ENCODE data around the gene MAPRE2.

Gene MAPRE2

DNA sequence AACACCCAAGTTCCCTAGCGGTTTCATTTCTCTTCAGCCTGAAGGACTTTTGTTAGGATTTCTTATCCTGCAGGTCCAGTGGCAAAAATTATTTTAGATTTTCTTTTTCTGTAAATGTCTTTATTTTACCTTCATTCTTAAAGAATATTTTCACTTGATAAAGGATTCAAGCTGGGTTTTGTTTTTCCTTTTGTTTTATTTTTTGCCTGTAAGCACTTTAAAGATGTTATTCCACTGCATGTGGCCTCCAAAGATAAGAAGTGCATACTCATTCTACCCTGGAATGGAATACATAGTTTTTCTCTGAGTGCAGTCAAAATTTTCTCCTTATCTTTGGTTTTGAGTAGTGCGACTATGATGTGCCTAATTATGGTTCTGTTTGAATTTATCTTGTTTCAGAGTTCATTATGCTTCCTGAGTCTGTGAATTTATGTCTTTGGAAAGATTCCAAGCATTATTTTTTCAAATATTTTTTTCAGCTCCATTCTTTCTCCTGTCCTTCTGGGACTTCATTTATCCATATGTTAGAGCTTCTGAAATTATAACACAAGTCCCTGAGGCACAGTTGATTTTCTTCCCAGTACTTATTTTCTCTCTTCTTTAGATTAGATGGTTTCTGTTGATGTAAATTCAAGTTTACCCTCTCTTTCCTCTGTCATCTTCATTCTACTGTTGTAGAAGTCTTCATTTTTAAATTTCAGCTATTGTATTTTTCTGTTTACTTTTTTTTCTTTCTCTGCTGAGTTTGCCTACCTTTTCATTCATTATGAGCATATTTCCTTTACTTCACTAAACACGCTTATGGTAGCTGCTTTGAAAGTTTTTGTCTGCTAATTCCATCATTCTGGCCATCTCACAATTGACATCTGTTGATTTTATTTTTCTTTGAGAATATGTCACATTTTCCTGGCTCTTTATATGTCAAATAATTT, 69.6 kb downstream of the MAPRE2 start:
- Histone ChIP-seq H3K4me3 (no peak overlapping the region), H3K9me3 (ENCODE audit: low read depth, low read length) (no peaks in the 10 kb centered on the region; the same call in 1 of the 2 replicates), H3K9ac (ENCODE audit: insufficient read length) (no peak overlapping the region), H3K36me3 (ENCODE audit: insufficient read depth, low read length) (no peaks in the 10 kb centered on the region), H3K27ac (peak overlapping the region; percentile 64; the same call in 1 of the 2 replicates)
- TF ChIP-seq EZH2 (IDR thresholded peaks at IDR 0.05) (no peak), FOXP2 (optimal IDR thresholded peaks at IDR 0.05; ENCODE audit: control extremely low read depth, extremely low read length, insufficient read depth) (no peak), POLR2AphosphoS5 (IDR thresholded peaks at IDR 0.05; ENCODE audit: borderline replicate concordance, low read depth, low read length) (no peak)
- DNase-seq (ENCODE audit: low read depth, low spot score), result peak; percentile 10

GRCh38 chr18:35112696-35113095, 71.5 kb downstream of the MAPRE2 start:
- no peak for DNase-seq (ENCODE audit: low read depth, low spot score)
- TF ChIP-seq EZH2 (IDR thresholded peaks at IDR 0.05), result no peak
- TF ChIP-seq FOXP2 (optimal IDR thresholded peaks at IDR 0.05; ENCODE audit: control extremely low read depth, extremely low read length, insufficient read depth), result no peak
- TF ChIP-seq POLR2AphosphoS5 (IDR thresholded peaks at IDR 0.05; ENCODE audit: borderline replicate concordance, low read depth, low read length), result no peak
- H3K4me3 ChIP-seq, result no peak overlapping the region
- H3K27ac ChIP-seq, result no peak overlapping the region
- no peaks in the 10 kb centered on the region; the same call in 1 of the 2 replicates for H3K9me3 ChIP-seq (ENCODE audit: low read depth, low read length)
- H3K9ac ChIP-seq (ENCODE audit: insufficient read length), result no peak overlapping the region
- H3K36me3 ChIP-seq (ENCODE audit: insufficient read depth, low read length), result no peaks in the 10 kb centered on the region

GRCh38 chr18:35114305-35114704, 73.1 kb downstream of the MAPRE2 start:
- no peak overlapping the region for H3K4me3 ChIP-seq
- TF ChIP-seq POLR2AphosphoS5 (IDR thresholded peaks at IDR 0.05; ENCODE audit: borderline replicate concordance, low read depth, low read length) (no peak), FOXP2 (optimal IDR thresholded peaks at IDR 0.05; ENCODE audit: control extremely low read depth, extremely low read length, insufficient read depth) (no peak), EZH2 (IDR thresholded peaks at IDR 0.05) (no peak)
- H3K36me3 ChIP-seq (ENCODE audit: insufficient read depth, low read length), result no peaks in the 10 kb centered on the region
- H3K9me3 ChIP-seq (ENCODE audit: low read depth, low read length), result no peaks in the 10 kb centered on the region; the same call in 1 of the 2 replicates
- H3K9ac ChIP-seq (ENCODE audit: insufficient read length), result no peak overlapping the region
- no peak overlapping the region for H3K27ac ChIP-seq
- no peak for DNase-seq (ENCODE audit: low read depth, low spot score)

DNA sequence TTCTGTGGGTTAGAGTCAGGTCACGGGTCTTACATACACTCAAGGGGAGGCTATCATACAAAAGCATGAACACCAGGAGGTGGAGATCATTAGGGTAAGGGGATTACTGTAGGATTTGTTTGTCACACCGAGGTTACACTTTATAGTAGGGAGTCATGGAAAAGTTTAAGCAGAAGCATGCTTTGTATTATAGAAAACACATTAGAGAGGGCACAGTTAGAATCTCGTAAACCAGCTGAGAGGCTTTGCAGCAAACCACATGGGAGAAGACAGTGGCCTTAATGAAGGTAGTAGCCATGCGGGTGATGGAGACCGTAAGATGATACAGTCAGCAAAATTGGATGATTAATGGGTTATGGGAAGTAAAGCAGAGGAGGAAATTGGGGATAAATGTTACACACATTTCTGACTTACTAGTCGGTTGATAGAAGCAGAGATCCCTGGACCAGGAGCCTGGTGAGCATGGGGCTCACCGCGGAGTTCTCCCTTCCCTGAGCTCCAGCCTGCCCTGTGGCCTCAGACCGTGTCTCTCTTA, 75.6 kb downstream of the MAPRE2 start:
- H3K4me3 ChIP-seq, result no peak overlapping the region
- TF ChIP-seq FOXP2 (optimal IDR thresholded peaks at IDR 0.05; ENCODE audit: control extremely low read depth, extremely low read length, insufficient read depth) (no peak), EZH2 (IDR thresholded peaks at IDR 0.05) (no peak), POLR2AphosphoS5 (IDR thresholded peaks at IDR 0.05; ENCODE audit: borderline replicate concordance, low read depth, low read length) (no peak)
- no peak for DNase-seq (ENCODE audit: low read depth, low spot score)

GRCh38 chr18:35117372-35117771, 76.2 kb downstream of the MAPRE2 start:
- DNase-seq (ENCODE audit: low read depth, low spot score), result no peak
- no peak for TF ChIP-seq POLR2AphosphoS5 (IDR thresholded peaks at IDR 0.05; ENCODE audit: borderline replicate concordance, low read depth, low read length)
- no peak for TF ChIP-seq EZH2 (IDR thresholded peaks at IDR 0.05)
- no peak for TF ChIP-seq FOXP2 (optimal IDR thresholded peaks at IDR 0.05; ENCODE audit: control extremely low read depth, extremely low read length, insufficient read depth)
- H3K36me3 ChIP-seq (ENCODE audit: insufficient read depth, low read length), result no peaks in the 10 kb centered on the region
- no peak overlapping the region for H3K27ac ChIP-seq
- H3K9ac ChIP-seq (ENCODE audit: insufficient read length), result no peak overlapping the region
- H3K9me3 ChIP-seq (ENCODE audit: low read depth, low read length), result no peaks in the 10 kb centered on the region
- no peak overlapping the region for H3K4me3 ChIP-seq

More for the DNA sequence above, 75.6 kb downstream of the MAPRE2 start:
- no peak overlapping the region for H3K27ac ChIP-seq
- no peaks in the 10 kb centered on the region; the same call in 1 of the 2 replicates for H3K9me3 ChIP-seq (ENCODE audit: low read depth, low read length)
- H3K36me3 ChIP-seq (ENCODE audit: insufficient read depth, low read length), result no peaks in the 10 kb centered on the region
- H3K9ac ChIP-seq (ENCODE audit: insufficient read length), result no peak overlapping the region

DNA sequence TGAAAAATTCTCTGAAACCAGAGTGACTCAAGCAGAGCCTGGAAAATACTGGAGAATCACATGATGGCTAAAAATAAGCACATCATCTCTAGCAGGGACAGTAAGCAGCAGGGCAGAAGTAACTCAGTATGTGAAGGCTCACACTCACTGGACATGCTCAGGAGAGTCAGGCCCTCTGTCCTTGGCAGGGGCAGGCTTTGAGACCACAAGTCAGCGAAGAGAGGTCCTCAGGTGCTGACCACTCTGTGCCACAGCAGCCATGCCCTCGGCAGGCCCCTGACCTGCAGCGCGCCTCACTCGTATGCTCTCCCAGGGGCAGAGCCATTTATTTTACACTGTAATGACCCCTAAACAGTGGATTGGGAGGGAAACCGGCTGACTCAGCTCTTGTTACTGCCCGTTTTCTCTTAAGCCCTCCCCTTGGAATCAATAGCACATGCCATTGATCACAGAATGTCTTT, 76.8 kb downstream of the MAPRE2 start:
- Histone ChIP-seq H3K9ac (ENCODE audit: insufficient read length) (no peak overlapping the region), H3K9me3 (ENCODE audit: low read depth, low read length) (no peaks in the 10 kb centered on the region), H3K36me3 (ENCODE audit: insufficient read depth, low read length) (no peaks in the 10 kb centered on the region), H3K4me3 (no peak overlapping the region), H3K27ac (no peak overlapping the region)
- no peak for DNase-seq (ENCODE audit: low read depth, low spot score)
- TF ChIP-seq EZH2 (IDR thresholded peaks at IDR 0.05), result no peak
- TF ChIP-seq FOXP2 (optimal IDR thresholded peaks at IDR 0.05; ENCODE audit: control extremely low read depth, extremely low read length, insufficient read depth), result no peak
- TF ChIP-seq POLR2AphosphoS5 (IDR thresholded peaks at IDR 0.05; ENCODE audit: borderline replicate concordance, low read depth, low read length), result no peak

GRCh38 chr18:35118641-35119040, 77.4 kb downstream of the MAPRE2 start:
- H3K9ac ChIP-seq (ENCODE audit: insufficient read length), result no peak overlapping the region

GRCh38 chr18:35121038-35121437, 79.8 kb downstream of the MAPRE2 start:
- TF ChIP-seq EZH2 (IDR thresholded peaks at IDR 0.05) (no peak), POLR2AphosphoS5 (IDR thresholded peaks at IDR 0.05; ENCODE audit: borderline replicate concordance, low read depth, low read length) (no peak), FOXP2 (optimal IDR thresholded peaks at IDR 0.05; ENCODE audit: control extremely low read depth, extremely low read length, insufficient read depth) (no peak)
- no peak overlapping the region for H3K9ac ChIP-seq (ENCODE audit: insufficient read length)
- H3K4me3 ChIP-seq, result no peak overlapping the region
- DNase-seq (ENCODE audit: low read depth, low spot score), result no peak
- H3K36me3 ChIP-seq (ENCODE audit: insufficient read depth, low read length), result no peaks in the 10 kb centered on the region
- no peaks in the 10 kb centered on the region for H3K9me3 ChIP-seq (ENCODE audit: low read depth, low read length)
- no peak overlapping the region for H3K27ac ChIP-seq

More at GRCh38 chr18:35118641-35119040, 77.4 kb downstream of the MAPRE2 start:
- no peak for DNase-seq (ENCODE audit: low read depth, low spot score)
- TF ChIP-seq EZH2 (IDR thresholded peaks at IDR 0.05), result no peak
- TF ChIP-seq POLR2AphosphoS5 (IDR thresholded peaks at IDR 0.05; ENCODE audit: borderline replicate concordance, low read depth, low read length), result no peak
- TF ChIP-seq FOXP2 (optimal IDR thresholded peaks at IDR 0.05; ENCODE audit: control extremely low read depth, extremely low read length, insufficient read depth), result no peak
- H3K4me3 ChIP-seq, result no peak overlapping the region
- H3K9me3 ChIP-seq (ENCODE audit: low read depth, low read length), result no peaks in the 10 kb centered on the region
- H3K36me3 ChIP-seq (ENCODE audit: insufficient read depth, low read length), result no peaks in the 10 kb centered on the region
- H3K27ac ChIP-seq, result no peak overlapping the region
